ENCODE measurements around the gene TJP1. TPM values are rescaled to one million over a fixed set of nuclear protein-coding genes. Genes with fewer than 3 reads are reported as not detected.

The TJP1 gene
- total and polyA plus RNA-seq, 2 of the 8 experiments (the other 6 are each of a cell fraction or from before 2014, with no cell fraction given) = 46.3 to 138 TPM

GRCh38 chr15:29759596-29759995, 62.7 kb downstream of the TJP1 start:
- Histone ChIP-seq H3K27me3 (replicated peaks in 1 of 4; ENCODE audit: control insufficient read depth in 3 of 4, extremely low read depth in 1 of 4, insufficient read depth in 3 of 4, low read length in 3 of 4) (no peaks in the 10 kb centered on the region), H3K14ac (ENCODE audit: insufficient read length) (no peak overlapping the region), H2BK120ac (replicated peaks; ENCODE audit: low read depth, low read length) (no peak overlapping the region), H3K79me2 (ENCODE audit: control insufficient read depth in 1 of 2, insufficient read depth in 2 of 2, low read length in 2 of 2) (peaks cover 0 to 37% of the 10 kb centered on the region in 2 experiments; a peak in 2 of 4 replicates), H4K91ac (replicated peaks; ENCODE audit: insufficient read length, low read length) (no peak overlapping the region), H3K4me1 (replicated peaks in 1 of 4; ENCODE audit: control insufficient read depth in 3 of 4, insufficient read depth in 4 of 4, low read length in 3 of 4) (peaks cover 0 to 14% (median 1%) of the 10 kb centered on the region in 4 experiments; a peak in 4 of 7 replicates), H2AK5ac (ENCODE audit: low read depth, low read length) (no peak overlapping the region), H3K9ac (replicated peaks in 1 of 4; ENCODE audit: extremely low read depth in 1 of 4, low read depth in 3 of 4, low read length in 3 of 4) (no peak overlapping the region), H2BK15ac (ENCODE audit: low read length) (no peak overlapping the region), H2AFZ (ENCODE audit: low read length) (no peak overlapping the region), H4K20me1 (replicated peaks in 1 of 2; ENCODE audit: control insufficient read depth in 1 of 2, insufficient read depth in 2 of 2, low read length in 2 of 2) (peaks cover 0 to 3% of the 10 kb centered on the region in 2 experiments), H3K4me3 (ENCODE audit: extremely low read depth in 1 of 4, insufficient read depth in 2 of 4, low read depth in 3 of 4, low read length in 4 of 4) (no peak overlapping the region), H3K18ac (ENCODE audit: extremely low read depth, low read length) (no peak overlapping the region), H2BK12ac (ENCODE audit: low read depth, low read length) (no peak overlapping the region), H3K9me3 (ENCODE audit: insufficient read depth in 2 of 2, low read depth in 1 of 2, low read length in 1 of 2) (no peaks in the 10 kb centered on the region), H3K23ac (ENCODE audit: insufficient read length) (no peak overlapping the region), H4K5ac (ENCODE audit: insufficient read length, low read depth, low read length) (no peak overlapping the region), H3K23me2 (ENCODE audit: low read depth, low read length) (no peaks in the 10 kb centered on the region), H3K27ac (ENCODE audit: low read depth, low read length) (no peak overlapping the region), H2BK20ac (ENCODE audit: low read length) (no peak overlapping the region), H3K56ac (replicated peaks; ENCODE audit: insufficient read length, low read depth, low read length) (no peak overlapping the region), H3K4ac (replicated peaks; ENCODE audit: insufficient read length, low read depth, low read length) (no peak overlapping the region), H3K79me1 (ENCODE audit: low read depth, low read length) (no peaks in the 10 kb centered on the region; the same call in 1 of the 2 replicates), H2BK5ac (ENCODE audit: low read depth, low read length) (no peak overlapping the region), H3K36me3 (ENCODE audit: control insufficient read depth in 2 of 4, insufficient read depth in 4 of 4, low read length in 3 of 4) (peaks cover 0 to 41% (median 11%) of the 10 kb centered on the region in 4 experiments; a peak in 6 of 8 replicates), H3K4me2 (ENCODE audit: insufficient read depth in 1 of 2, low read depth in 2 of 2, low read length in 2 of 2) (no peak overlapping the region), H4K8ac (ENCODE audit: extremely low read depth, insufficient read depth, low read length) (no peak overlapping the region)
- WGBS, 2 experiments (ENCODE audit: extremely low coverage in 1 of 2, insufficient coverage in 1 of 2, insufficient read length in 1 of 2, insufficient replicate concordance in 2 of 2, low coverage in 1 of 2, low lambda C conversion rate in 2 of 2, missing lambda C conversion rate in 1 of 2) = 92% methylated on average over 2 of the region's 2 CpGs; no CpG with 5 or more reads in 1 of the 2 experiments
- ChIA-PET POLR2A (ENCODE audit: partially characterized antibody) (no interaction called here), CTCF (ENCODE audit: partially characterized antibody) (no interaction called here)
- DNase-seq (ENCODE audit: low read depth in 1 of 2, low spot score in 2 of 2) (no peak), FAIRE-seq (peak; percentile 28)
- TF ChIP-seq CREB1 (IDR thresholded peaks at IDR 0.05) (no peak), SRF (IDR thresholded peaks at IDR 0.05; ENCODE audit: low read depth, low read length) (no peak), USF2 (IDR thresholded peaks at IDR 0.05; ENCODE audit: low read length) (no peak), TBP (IDR thresholded peaks at IDR 0.05; ENCODE audit: low read depth, low read length) (no peak), YY1 (IDR thresholded peaks at IDR 0.05; ENCODE audit: low read depth, low read length) (no peak), BACH1 (IDR thresholded peaks at IDR 0.05; ENCODE audit: low read length) (no peak)
